Activated CD4-positive, alpha-beta T cell treated with anti-CD3 and anti-CD28 coated beads, Interleukin-2, Interleukin-6, amounts not matched to agents 100 ng/mL and 50 ng/mL, durations not matched to agents 16 hours and 8 hours (primary cell): ENCODE measurements around the gene SPACA6.
"Not testable (repeated sequence)": the region's sequence is repeated elsewhere in the genome, so short reads cannot be mapped to it uniquely, and the experiment has no call there.

Experiments
- DNase-seq: peaks from one replicate; pipeline ENCODE4 v3.0.0-alpha.2; 2020

SPACA6 gene

GRCh38 chr19:51693260-51693659 is at the start of gene SPACA6:
TSS of gene SPACA6 (plus strand) at chr19:51693330. CDS start at chr19:51693527, 197 bp downstream.
- DNase-seq, result no peak

- DNase-seq, result no peak
Measured at GRCh38 chr19:51644636-51645271, 48.4 kb upstream of the SPACA6 start.

- not testable (repeated sequence) for DNase-seq
Measured at GRCh38 chr19:51646730-51647129, 46.4 kb upstream of the SPACA6 start, which contains the start of gene SIGLEC14. TSS of gene SIGLEC14 (minus strand) at chr19:51646825. CDS start at chr19:51646759, 66 bp downstream.

GRCh38 chr19:51647318-51647717 is 45.8 kb upstream of the SPACA6 start:
- no peak for DNase-seq

GRCh38 chr19:51651216-51651846 is 41.8 kb upstream of the SPACA6 start:
- DNase-seq, result no peak

- DNase-seq, result no peak
Measured at GRCh38 chr19:51652266-51652665, 40.9 kb upstream of the SPACA6 start.

GRCh38 chr19:51653162-51653561 is 40.0 kb upstream of the SPACA6 start:
- no peak for DNase-seq

- DNase-seq, result no peak
Measured at GRCh38 chr19:51654783-51655182, 38.3 kb upstream of the SPACA6 start.

GRCh38 chr19:51660975-51661600 is 32.0 kb upstream of the SPACA6 start:
- DNase-seq, result peak; percentile 76

GRCh38 chr19:51663650-51664049 is 29.5 kb upstream of the SPACA6 start:
- DNase-seq, result no peak

GRCh38 chr19:51664131-51664530 is 29.0 kb upstream of the SPACA6 start:
- no peak for DNase-seq

- DNase-seq, result no peak
Measured at GRCh38 chr19:51664997-51665396, 28.1 kb upstream of the SPACA6 start.

GRCh38 chr19:51668216-51668615 is 24.9 kb upstream of the SPACA6 start:
- DNase-seq, result no peak

- not testable (repeated sequence) for DNase-seq
Measured at GRCh38 chr19:51675911-51676565, 17.1 kb upstream of the SPACA6 start.

- peak; percentile 58 for DNase-seq
Measured at GRCh38 chr19:51676566-51677083, 16.5 kb upstream of the SPACA6 start.

- no peak for DNase-seq
Measured at GRCh38 chr19:51680474-51680873, 12.7 kb upstream of the SPACA6 start.

GRCh38 chr19:51681286-51681941 is 11.7 kb upstream of the SPACA6 start:
- DNase-seq, result no peak

GRCh38 chr19:51686171-51686570 is 7.0 kb upstream of the SPACA6 start:
- DNase-seq, result no peak

- DNase-seq, result no peak
Measured at GRCh38 chr19:51687791-51688670, 5.1 kb upstream of the SPACA6 start.

GRCh38 chr19:51688671-51689571 is 4.2 kb upstream of the SPACA6 start:
- no peak for DNase-seq
